Spleen (tissue), 7 donors: ENCODE results near the gene PGAP2.

Experiments used
- POLR2A ChIP-seq, 3 donors: fragments of 450-650 bp; IDR thresholded peaks; one replicate each; pipeline ENCODE4 v1.5.1; 2017; ENCODE audit warnings: antibody characterized with exemption in 3 of 3, mild to moderate bottlenecking in 1 of 3
- TF ChIP-seq, protein P1 (sequence below), 11 experiments: fragments of 200-600 bp in 7 of 11; fragments of 450-650 bp in 4 of 11; sonication (generic) in 4 of 11; IDR thresholded peaks in 8 of 11; conservative IDR thresholded peaks in 3 of 11; 1 replicate in 7 of 11; 2 replicates in 4 of 11; pipeline versions ENCODE4 v1.4.0 to v1.8.0; 2016 to 2021; ENCODE audit warnings: antibody characterized with exemption in 11 of 11, inconsistent platforms in 4 of 11, mild to moderate bottlenecking in 1 of 11
- donor health status: DM: no; HTN: no; CAD: no; lungs with moderate emphysema.
- donor health status: DM: no; HTN: no; CAD: no.
- donor health status: DM: no; HTN: no; CAD: no.

DNA sequence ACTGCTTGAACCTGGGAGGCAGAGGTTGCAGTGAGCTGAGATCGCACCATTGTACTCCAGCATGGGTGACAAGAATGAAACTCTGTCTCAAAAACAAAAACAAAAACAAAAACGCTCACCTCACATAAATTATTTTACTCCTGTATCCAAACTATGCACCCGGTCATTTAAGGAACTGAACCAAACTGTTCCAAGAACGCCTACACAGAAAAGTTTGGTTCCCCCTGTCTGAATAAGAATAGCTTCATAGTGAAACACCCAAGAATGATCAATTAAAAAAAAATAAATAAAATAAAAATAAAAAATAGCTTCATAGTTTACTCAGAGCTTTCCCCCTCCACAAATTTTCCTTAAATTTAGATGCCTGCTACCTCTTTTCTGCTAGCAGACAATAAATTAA is 24.7 kb upstream of the PGAP2 start:
- TF ChIP-seq, protein P1, sequence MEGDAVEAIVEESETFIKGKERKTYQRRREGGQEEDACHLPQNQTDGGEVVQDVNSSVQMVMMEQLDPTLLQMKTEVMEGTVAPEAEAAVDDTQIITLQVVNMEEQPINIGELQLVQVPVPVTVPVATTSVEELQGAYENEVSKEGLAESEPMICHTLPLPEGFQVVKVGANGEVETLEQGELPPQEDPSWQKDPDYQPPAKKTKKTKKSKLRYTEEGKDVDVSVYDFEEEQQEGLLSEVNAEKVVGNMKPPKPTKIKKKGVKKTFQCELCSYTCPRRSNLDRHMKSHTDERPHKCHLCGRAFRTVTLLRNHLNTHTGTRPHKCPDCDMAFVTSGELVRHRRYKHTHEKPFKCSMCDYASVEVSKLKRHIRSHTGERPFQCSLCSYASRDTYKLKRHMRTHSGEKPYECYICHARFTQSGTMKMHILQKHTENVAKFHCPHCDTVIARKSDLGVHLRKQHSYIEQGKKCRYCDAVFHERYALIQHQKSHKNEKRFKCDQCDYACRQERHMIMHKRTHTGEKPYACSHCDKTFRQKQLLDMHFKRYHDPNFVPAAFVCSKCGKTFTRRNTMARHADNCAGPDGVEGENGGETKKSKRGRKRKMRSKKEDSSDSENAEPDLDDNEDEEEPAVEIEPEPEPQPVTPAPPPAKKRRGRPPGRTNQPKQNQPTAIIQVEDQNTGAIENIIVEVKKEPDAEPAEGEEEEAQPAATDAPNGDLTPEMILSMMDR (IDR thresholded peaks at IDR 0.05 in 8 of 11, conservative IDR thresholded peaks at IDR 0.05 in 3 of 11), result no peak
- no peak for TF ChIP-seq POLR2A (IDR thresholded peaks at IDR 0.05)
